CD4-positive, alpha-beta T cell (primary cell): ENCODE measurements around the gene GBP7. TPM values are rescaled to one million over a fixed set of nuclear protein-coding genes. Genes with fewer than 3 reads are reported as not detected.
A peak's percentile ranks its signal among the peaks of the same experiment; 100 is the strongest.

Experiments
- ATAC-seq: fragments of 200-7000 bp; cut with Tn5 transposase; one replicate; pipeline ENCODE4 v1.10.0; 2022; ENCODE audit warnings: mild to moderate bottlenecking; ENCODE audit not compliant: poor library complexity
- CTCF ChIA-PET: fragments of 350-600 bp; sonication (Branson Sonifier 250); formaldehyde crosslinking; loops from one replicate; lab custom pipeline; 2021; ENCODE audit warnings: antibody characterized with exemption, inconsistent platforms; lab: Charles Lee
- POLR2A ChIA-PET: fragments of 350-600 bp; sonication (Branson Sonifier 250); formaldehyde crosslinking; loops from one replicate; lab custom pipeline; 2021; ENCODE audit warnings: antibody characterized with exemption, inconsistent platforms; lab: Charles Lee
- DNase-seq, 14 experiments: peaks; one replicate each; pipeline ENCODE4 v3.0.0-alpha.2; 2013 to 2020; ENCODE audit warnings: mixed read lengths in 2 of 14
- H3K27ac ChIP-seq, 2 donors: one replicate each; pipeline versions ENCODE4 v1.5.1 to v1.7.0; 2013; ENCODE audit warnings: low read length in 2 of 2, low read depth in 1 of 2, mild to moderate bottlenecking in 1 of 2
- H3K27me3 ChIP-seq, 2 experiments: 1 replicate in 1 of 2; 2 replicates in 1 of 2; pipeline versions ENCODE4 v1.6.1 to v1.7.0; 2013; ENCODE audit warnings: low read length in 2 of 2, control low read depth in 1 of 2, mild to moderate bottlenecking in 1 of 2, moderate library complexity in 1 of 2; ENCODE audit not compliant: insufficient read depth in 2 of 2, control insufficient read depth in 1 of 2
- H3K36me3 ChIP-seq: one replicate; pipeline ENCODE4 v1.6.1; 2013; ENCODE audit warnings: low read length, control low read depth; ENCODE audit not compliant: insufficient read depth
- H3K4me1 ChIP-seq: one replicate; pipeline ENCODE4 v1.6.1; 2013; ENCODE audit warnings: low read length, control low read depth; ENCODE audit not compliant: insufficient read depth
- H3K4me3 ChIP-seq: one replicate; pipeline ENCODE4 v1.5.1; 2013; ENCODE audit warnings: mild to moderate bottlenecking, low read length, moderate library complexity
- H3K9me3 ChIP-seq, 2 experiments: 1 replicate in 1 of 2; 2 replicates in 1 of 2; pipeline versions ENCODE4 v1.6.1 to v1.7.0; 2013; ENCODE audit warnings: low read length in 2 of 2, mild to moderate bottlenecking in 2 of 2, control low read depth in 1 of 2, moderate library complexity in 1 of 2; ENCODE audit not compliant: control insufficient read depth in 1 of 2, insufficient read depth in 1 of 2
- H3K27ac Mint-ChIP-seq: one replicate; pipeline ENCODE4 v1.8.0; 2020; ENCODE audit warnings: mixed read lengths
- H3K27me3 Mint-ChIP-seq: one replicate; pipeline ENCODE4 v1.8.0; 2021; ENCODE audit warnings: mixed read lengths
- H3K36me3 Mint-ChIP-seq: one replicate; pipeline ENCODE4 v1.8.0; 2021; ENCODE audit warnings: low read depth, mixed read lengths
- H3K4me1 Mint-ChIP-seq: one replicate; pipeline ENCODE4 v1.8.0; 2021; ENCODE audit warnings: low read depth, mixed read lengths
- H3K4me3 Mint-ChIP-seq: one replicate; pipeline ENCODE4 v1.8.0; 2020; ENCODE audit warnings: mild to moderate bottlenecking, mixed read lengths
- H3K9me3 Mint-ChIP-seq: one replicate; pipeline ENCODE4 v1.8.0; 2020; ENCODE audit warnings: mixed read lengths
- intact Hi-C, 2 experiments: fragments of 100-400 bp; cut with DNase I in 1 of 2; cut with micrococcal nuclease in 1 of 2; formaldehyde crosslinking; loops; one replicate each; pipeline versions ENCODE4 v1.15.1 to v1.9.0; 2023 to 2025; cut with DNase I, micrococcal nuclease
- total RNA-seq, 174 experiments: library from RNA in 2 of 174; stranded (reverse) in 2 of 174; gene quantifications; one replicate each; pipeline ENCODE4 v1.2.3 and lab custom pipeline; 2021 to 2026
- TF ChIP-seq, protein P1 (sequence below): fragments of 200-600 bp; IDR thresholded peaks from one replicate; pipeline ENCODE4 v1.8.0; 2022; ENCODE audit warnings: antibody characterized with exemption, mild to moderate bottlenecking

GBP7 gene
- total RNA-seq, 2 experiments from 2014 or later = not detected

DNA sequence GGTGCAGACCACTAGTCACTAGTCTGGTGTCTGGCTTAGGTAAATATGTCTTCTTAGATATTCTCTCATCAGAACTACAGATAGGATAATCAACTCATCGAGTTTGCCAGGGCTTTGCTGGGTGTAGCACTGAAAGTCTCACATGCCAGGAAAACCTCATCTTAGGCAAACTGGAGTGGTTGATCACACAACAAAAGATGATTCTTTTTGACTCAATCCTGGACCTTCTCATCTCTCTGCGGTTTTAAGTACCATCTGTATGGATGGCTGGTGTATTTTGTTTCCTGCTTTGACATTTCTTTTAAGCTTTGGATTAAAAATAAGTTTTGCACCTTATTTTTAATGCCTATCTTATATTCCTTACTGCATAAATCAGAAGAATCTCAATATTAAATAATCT is 61.1 kb downstream of the GBP7 start:
- peaks cover 4% of the 10 kb centered on the region for H3K4me1 ChIP-seq
- H3K36me3 ChIP-seq = peaks cover 99% of the 10 kb centered on the region
- ChIA-PET CTCF (interaction anchor here (1.2 kb wide), 1 partner anchor 10 kb away, joined by 3 read pairs; no protein-coding TSS in a partner anchor), POLR2A (interaction anchor here (0.6 to 5.0 kb wide), 2 partner anchors 12 to 174 kb away, joined by 3 to 32 read pairs; partner anchors contain the start of gene GBP2)
- ATAC-seq (no peak), DNase-seq (no peak)
- H3K27me3 Mint-ChIP-seq = no peaks in the 10 kb centered on the region
- peaks cover 24% of the 10 kb centered on the region for H3K4me1 Mint-ChIP-seq
- no peaks in the 10 kb centered on the region for H3K9me3 Mint-ChIP-seq
- no peak overlapping the region for H3K4me3 ChIP-seq
- H3K27ac Mint-ChIP-seq = peak overlapping the region; percentile 34
- intact Hi-C loops = no loop called here
- peaks cover 58% of the 10 kb centered on the region for H3K36me3 Mint-ChIP-seq
- H3K27ac ChIP-seq = no peak overlapping the region
- TF ChIP-seq, protein P1, sequence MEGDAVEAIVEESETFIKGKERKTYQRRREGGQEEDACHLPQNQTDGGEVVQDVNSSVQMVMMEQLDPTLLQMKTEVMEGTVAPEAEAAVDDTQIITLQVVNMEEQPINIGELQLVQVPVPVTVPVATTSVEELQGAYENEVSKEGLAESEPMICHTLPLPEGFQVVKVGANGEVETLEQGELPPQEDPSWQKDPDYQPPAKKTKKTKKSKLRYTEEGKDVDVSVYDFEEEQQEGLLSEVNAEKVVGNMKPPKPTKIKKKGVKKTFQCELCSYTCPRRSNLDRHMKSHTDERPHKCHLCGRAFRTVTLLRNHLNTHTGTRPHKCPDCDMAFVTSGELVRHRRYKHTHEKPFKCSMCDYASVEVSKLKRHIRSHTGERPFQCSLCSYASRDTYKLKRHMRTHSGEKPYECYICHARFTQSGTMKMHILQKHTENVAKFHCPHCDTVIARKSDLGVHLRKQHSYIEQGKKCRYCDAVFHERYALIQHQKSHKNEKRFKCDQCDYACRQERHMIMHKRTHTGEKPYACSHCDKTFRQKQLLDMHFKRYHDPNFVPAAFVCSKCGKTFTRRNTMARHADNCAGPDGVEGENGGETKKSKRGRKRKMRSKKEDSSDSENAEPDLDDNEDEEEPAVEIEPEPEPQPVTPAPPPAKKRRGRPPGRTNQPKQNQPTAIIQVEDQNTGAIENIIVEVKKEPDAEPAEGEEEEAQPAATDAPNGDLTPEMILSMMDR = no peak
- H3K9me3 ChIP-seq = no peaks in the 10 kb centered on the region
- no peak overlapping the region for H3K4me3 Mint-ChIP-seq
- H3K27me3 ChIP-seq = no peaks in the 10 kb centered on the region

DNA sequence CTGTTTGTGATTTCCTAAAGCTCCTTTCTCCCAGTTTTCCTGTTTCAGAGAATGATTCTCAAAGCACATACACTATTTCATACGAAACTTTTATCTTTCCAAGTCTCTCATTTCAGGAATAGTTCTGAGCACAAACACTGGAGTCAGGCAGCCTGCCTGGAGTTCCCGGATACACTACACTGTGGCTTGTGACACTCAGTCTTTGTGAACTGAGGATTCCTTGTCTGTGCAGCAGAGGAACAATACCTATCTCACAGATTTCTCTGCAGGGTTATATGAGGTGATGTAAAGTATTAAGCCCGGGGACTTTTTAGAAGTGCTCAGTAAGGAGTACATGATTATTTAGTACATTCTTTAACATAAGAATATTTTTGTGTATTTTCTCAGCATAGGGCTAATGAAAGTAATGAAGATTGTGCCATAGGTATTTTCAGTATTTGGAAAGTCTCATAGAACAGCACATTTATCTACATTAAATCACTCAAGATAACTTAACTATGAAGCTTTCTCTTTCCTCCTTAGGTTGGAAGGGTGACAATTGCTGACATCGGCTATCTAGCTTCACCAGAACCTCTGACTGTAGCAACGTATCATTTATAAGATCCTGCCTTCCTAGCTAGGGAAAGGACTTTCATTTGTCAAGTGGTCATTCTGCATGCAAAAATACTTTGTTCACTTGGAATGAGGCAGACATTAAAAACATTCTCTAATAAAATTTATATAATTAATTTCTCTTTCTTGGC is 62.8 kb downstream of the GBP7 start:
- TF ChIP-seq, protein P1 = no peak
- ATAC-seq (no peak), DNase-seq (no peak)
- Mint-ChIP-seq H3K36me3 (peaks cover 74% of the 10 kb centered on the region), H3K4me3 (no peak overlapping the region), H3K27ac (no peak overlapping the region), H3K9me3 (no peaks in the 10 kb centered on the region), H3K27me3 (no peaks in the 10 kb centered on the region), H3K4me1 (peaks cover 24% of the 10 kb centered on the region)
- CTCF ChIA-PET = interaction anchor here (0.7 kb wide), 1 partner anchor 18 kb away, joined by 3 read pairs; no protein-coding TSS in a partner anchor
- no peak overlapping the region for H3K27ac ChIP-seq
- H3K36me3 ChIP-seq = peaks cover 99% of the 10 kb centered on the region
- no peak overlapping the region for H3K4me3 ChIP-seq
- POLR2A ChIA-PET = interaction anchor here (1.0 kb wide), 1 partner anchor 9 kb away, joined by 3 read pairs; no protein-coding TSS in a partner anchor
- no peaks in the 10 kb centered on the region for H3K9me3 ChIP-seq
- peaks cover 4% of the 10 kb centered on the region for H3K4me1 ChIP-seq
- intact Hi-C loops = no loop called here
- no peaks in the 10 kb centered on the region for H3K27me3 ChIP-seq

DNA sequence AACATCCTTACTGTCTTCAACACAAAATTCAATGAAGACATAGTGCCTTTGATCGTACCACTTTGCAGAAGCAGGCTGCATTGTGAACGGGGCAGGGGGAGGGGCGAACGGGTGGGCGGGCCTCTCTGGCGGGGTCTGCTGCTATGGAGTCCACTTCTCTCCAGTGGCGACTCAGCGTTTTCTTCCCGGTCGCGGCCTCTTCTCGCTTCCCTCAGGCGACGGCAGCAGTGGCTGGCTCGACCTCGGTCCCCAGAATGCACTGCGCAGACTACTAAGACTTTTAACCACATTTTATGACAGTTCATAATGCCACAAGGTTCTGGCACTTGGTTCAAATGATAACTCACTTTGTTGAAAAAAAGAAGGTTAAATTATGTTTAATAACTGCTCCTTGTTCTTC is 71.1 kb downstream of the GBP7 start:
- Histone ChIP-seq H3K27ac (no peak overlapping the region), H3K4me3 (no peak overlapping the region), H3K9me3 (peaks cover 0 to 4% of the 10 kb centered on the region in 2 experiments), H3K36me3 (peaks cover 55% of the 10 kb centered on the region), H3K4me1 (no peaks in the 10 kb centered on the region), H3K27me3 (no peaks in the 10 kb centered on the region)
- H3K27me3 Mint-ChIP-seq = no peaks in the 10 kb centered on the region
- ChIA-PET POLR2A (no interaction called here), CTCF (interaction anchor here (1.5 kb wide), 1 partner anchor 19 kb away, joined by 3 read pairs; no protein-coding TSS in a partner anchor)
- DNase-seq (peak in 1 of 14 experiments; percentile 14), ATAC-seq (no peak)
- intact Hi-C loops = no loop called here
- no peak overlapping the region for H3K4me3 Mint-ChIP-seq
- H3K36me3 Mint-ChIP-seq = peaks cover 62% of the 10 kb centered on the region
- TF ChIP-seq, protein P1 = no peak
- H3K9me3 Mint-ChIP-seq = no peaks in the 10 kb centered on the region
- H3K27ac Mint-ChIP-seq = no peak overlapping the region
- no peaks in the 10 kb centered on the region for H3K4me1 Mint-ChIP-seq
